RPMI8226 (cell line): ENCODE results near the gene S1PR4.
"Not testable (repeated sequence)": the region's sequence is repeated elsewhere in the genome, so short reads cannot be mapped to it uniquely, and the experiment has no call there.

ENCODE experiments used
- DNase-seq: peaks from one replicate; pipeline ENCODE4 v3.0.0-alpha.2; 2015

Gene S1PR4

DNA sequence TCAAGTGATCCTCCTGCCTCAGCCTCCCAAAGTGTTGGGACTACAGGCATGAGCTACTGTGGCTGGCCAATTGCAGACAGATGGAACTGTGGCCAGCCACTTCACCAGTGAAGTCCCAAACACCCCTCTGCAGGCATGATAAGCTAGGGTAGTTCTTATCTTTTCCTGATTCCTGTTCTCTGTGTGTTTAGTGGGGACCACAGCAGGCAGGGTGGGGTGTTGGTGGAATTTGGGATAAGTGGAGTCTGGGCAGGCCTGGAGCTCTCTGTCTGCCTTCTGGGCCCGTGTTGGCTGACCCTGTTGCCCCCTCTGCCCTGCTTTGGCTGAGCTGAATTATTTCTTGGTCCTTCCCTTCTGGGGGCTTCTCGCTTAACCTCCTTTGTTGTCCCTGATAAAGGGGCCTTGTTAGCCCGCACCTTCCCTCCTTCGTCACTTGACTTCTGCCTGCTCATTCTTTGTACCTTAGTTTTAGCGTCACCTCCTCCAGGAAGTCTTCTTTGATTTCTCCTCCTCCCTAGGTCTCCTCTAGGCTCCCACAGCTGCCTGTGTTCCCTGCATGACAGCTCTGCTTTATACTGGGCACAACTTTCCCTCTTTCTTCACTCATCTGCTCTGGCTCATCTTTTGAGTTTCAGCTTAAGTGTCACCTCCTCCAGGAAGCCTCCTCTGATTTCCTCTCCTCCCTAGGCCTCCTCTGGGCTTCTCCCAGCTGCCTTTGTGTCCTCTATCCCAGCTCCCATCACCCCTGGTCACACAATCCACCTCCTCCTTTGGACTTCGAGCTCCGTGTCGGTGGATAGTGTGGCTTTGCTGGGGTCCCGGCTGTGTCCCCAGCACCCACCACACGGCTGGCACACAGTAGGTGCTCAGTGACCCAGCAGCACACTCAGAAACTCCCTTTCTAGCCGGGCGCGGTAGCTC lies 5.4 kb downstream of the S1PR4 start:
- no peak for DNase-seq

DNA sequence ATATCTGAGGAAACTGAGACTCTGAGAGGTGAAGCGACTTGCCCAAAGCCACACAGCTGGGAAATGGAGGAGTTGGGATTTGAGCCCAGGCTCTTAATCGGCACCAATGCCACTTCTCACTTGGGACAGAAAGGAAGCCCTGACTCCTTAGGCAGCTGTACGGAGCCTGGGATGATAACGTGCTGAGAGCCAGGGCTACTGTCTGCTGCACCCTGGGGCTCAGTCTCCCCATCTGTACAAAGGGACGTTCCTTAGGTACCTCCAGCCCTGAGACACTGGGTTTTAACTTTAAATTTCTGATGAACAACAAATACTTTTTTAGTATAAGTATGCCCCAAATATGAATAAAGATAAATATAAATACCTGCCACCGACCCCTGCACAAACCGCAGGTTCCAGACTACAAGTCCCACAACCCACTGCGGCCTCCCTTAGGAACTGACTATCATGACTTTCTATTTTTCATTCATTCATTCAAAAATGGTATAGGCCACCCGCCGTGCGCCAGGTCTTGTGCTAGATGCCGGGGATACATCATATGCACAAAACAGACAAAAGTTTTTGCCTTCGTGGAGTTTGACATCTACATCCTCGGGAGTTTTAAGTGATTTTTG lies 6.4 kb downstream of the S1PR4 start:
- peak; percentile 74 for DNase-seq

DNA sequence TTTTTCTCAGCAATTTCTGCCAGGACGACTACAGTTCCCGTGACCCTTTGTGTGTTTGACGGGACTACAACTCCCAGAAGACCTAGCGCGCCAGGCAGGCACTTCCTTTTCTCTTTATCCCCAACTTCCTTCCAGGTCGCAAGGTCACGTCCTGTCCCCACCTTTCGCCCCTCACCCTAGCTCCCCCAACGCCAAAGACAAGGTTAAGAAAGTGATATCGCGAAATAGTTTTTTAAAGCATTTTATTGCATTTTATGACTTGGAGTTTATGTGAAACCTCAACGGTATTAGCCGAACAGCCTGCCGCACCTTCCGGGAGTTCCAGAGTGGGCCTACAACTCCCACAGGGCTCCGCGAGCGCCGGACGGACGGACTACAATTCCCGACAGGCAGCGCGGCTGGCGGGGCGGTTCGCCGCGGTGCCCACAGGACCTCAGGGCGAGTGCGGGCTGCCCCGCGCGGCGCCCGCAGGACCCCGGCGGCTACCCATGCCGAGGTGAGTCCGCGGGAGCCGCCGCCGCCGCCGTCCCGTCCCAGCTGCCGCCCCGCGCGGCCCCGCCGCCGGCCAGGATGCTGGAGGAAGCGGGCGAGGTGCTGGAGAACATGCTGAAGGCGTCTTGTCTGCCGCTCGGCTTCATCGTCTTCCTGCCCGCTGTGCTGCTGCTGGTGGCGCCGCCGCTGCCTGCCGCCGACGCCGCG lies 7.0 kb downstream of the S1PR4 start, which contains the start of gene NCLN:
NCLN (plus strand) TSS at position 470 of the 699 bp plus-strand sequence; CDS start at position 571, 101 bp downstream.
- peak; percentile 95 for DNase-seq

DNA sequence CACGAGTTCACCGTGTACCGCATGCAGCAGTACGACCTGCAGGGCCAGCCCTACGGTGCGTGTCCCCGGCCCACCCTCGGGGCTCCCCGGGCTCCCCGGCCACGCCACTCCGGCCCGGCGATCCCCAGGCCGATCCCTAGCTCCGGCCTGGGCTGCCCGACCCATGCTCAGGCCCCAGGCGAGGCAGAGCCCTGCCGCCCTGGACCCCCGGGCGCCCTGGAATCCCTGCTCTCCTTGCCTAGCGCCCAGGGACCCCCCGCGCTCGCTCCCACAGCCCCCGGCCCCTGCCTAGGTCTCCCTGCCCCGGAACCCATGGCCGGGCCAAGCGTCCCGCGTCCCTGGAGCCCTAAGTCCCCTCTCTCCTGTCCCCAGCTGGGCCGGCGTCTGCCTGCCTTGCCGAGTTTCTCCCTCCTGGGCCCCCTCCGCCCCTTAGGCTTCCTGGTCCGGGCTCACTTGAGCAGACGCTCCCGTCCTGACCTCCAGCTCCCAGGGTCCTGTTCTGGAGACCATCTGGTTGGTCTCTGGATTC lies 7.7 kb downstream of the S1PR4 start:
- DNase-seq, result no peak

DNA sequence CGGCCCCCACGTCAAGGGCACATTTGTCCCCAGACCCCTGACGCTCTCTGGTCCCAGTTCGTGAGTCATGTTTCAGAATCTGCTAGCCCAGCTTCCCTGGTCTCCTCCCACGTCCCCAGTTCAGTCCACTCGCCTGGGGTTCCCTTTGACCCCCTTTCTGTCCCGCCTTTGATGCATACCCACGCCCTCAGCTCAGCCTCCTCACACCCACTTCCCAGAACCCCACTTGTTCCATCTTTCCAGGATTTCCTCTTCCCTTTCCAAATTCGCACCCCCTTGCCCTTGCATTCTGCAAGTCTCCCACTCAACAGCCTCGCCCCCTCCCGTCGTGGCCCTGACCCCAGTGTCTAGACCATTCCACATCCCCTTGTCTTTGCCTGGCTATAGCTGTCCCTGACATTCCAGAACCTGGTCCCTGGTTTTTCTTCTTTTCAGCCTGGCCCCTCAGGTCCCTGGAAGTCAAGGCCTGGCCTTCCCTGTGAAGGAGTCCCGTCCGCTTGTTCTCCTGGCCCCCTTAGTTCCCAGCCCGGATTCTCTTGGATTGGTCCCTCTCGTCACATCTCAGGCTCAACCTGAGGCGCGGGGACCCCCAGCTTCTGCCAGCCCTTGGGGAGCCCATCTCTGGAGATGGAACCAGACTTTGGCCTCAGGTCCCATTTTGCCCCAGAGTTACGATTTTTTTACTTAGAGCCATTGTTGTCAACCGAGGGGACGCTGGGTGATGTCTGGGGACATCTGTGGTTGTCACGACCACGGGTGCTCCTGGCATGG lies 8.5 kb downstream of the S1PR4 start:
- DNase-seq, result no peak

DNA sequence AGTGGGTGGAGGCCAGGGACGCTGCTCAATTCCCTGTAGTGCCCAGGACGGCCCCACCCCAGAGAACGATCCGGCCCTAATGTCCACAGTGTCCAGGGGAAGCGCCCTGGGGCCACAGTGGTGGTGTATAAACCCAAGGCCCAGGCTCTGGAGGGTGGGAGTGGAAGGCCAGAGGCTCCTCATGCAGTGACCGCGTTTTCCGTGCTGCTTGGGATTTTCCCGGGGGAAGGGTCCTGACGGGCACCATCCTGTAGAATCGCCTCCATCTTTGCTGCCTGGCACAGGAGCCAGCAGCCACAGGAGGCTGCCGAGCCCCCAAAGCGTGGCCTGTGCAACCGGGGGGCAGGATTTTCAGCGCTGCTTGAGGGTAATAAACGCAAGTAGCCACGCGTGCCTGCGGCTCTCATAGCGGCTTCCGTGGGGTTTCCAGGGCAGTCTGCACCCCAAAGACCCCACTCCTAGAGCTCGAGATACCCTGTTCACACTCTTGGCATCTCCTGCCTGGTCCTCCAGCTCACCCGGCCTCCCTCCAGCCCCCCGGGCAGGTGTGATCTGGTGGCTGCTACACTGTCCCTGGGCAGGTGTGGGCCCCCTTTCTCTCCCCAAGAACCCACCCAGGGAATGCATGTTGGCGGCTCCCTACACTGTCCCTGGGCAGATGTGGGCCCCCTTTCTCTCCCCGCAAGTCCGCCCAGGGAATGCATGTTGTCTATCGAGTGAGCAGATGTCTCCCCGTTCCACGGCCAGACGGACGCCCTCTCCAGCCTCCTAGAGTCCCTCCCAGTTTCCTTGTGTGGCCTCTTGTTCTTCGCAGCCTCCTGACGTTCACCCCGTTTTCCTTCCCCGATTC lies 9.3 kb downstream of the S1PR4 start:
- DNase-seq, result no peak

DNA sequence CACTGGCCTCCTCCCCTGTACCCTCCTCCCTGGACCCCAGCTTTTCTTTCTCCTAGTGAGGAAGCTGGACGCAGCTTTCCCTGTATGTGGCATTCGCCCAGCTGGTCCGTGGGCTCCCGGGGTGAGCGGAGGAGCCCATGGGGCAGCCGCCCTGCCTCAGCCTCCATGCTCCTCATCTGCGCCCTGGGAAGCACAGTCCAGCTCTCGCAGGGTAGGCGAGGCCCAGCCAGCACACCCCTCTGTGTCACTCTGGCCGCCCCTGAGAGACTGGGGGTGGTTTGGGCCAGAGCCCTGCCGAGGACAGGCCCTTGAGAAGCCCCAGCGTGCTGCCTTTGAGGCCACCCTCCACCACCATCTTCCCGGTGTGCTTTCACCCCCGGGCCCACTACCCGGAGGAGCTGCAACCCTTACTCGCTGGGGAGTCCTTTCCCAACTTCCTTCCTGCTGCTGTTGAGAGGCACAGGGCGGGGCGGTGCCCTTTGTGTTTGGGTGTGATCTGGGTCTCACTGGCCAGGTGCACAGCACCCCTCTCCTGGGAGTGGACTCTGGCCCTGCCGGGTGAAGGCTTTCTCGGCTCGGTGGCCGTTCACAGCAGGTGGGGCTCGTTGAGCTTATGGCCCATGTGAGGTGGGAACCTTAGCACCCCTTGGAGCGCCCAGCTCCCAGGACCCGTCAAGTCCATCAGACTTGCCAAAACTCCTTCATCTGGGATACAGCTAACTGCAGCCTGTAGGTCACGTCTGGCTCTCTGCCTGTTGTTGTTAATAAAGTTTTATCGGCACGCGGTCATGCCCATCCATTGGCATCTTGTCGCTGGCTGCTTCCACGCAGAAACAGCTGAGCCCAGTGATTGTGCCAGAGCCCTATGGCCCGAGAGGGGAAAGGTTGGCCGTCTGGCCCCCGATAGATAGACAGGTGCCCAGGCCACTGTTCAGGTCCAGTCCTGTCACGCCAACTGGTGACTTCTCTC lies 10.3 kb downstream of the S1PR4 start:
- no peak for DNase-seq

DNA sequence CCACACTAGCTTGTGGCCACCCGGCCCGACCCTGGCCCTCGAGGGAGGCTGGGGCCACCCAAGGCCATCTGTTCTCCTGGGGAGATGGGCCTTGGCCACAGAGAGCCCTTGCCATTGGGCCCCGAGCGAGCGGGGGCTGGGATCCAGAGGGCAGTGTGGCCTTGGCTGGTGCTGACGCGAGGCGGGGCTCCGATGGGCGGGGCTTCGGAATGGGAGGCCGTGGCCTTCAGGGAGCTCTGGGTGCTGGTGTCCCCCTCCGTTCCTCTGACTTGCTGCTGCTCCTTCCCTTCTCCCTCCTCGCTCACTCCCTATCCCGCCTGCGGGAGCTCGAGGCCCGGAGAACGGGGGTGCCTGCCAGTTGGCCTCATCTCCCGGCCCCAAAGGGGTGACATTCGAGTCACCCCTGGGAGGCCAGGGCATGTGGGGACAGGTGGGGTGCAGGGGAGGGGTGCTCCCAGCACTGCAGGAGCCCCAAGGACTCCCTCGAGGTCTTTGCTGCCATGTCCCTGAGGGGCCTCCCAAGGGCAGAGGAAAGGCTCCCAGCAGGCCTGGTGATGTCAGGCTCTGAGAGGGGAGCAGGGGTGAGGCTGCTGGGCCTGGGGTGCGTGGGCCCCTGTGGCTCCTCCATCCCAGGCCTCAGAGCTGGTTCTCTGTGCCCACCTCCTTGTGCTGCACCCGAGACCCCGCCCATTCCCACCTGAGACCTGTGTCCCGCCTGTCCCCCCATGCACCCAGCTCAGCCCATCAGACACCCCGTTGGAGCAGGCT lies 11.3 kb downstream of the S1PR4 start:
- no peak for DNase-seq

DNA sequence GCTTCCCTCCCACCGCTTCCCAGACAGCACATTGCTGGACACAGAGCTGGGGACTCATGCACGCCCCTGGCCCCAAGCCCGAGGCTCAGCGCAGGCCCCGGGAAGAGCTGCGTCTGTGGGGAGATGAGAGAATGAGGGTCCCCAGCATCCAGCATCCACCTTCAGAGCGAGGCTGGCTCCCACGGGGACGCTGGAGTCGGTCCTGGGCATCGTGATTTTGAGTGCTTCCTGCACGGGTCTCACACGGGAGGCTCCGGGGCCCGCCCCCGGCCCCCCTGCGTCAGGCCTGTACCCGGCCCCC lies 11.9 kb downstream of the S1PR4 start:
- DNase-seq, result no peak

DNA sequence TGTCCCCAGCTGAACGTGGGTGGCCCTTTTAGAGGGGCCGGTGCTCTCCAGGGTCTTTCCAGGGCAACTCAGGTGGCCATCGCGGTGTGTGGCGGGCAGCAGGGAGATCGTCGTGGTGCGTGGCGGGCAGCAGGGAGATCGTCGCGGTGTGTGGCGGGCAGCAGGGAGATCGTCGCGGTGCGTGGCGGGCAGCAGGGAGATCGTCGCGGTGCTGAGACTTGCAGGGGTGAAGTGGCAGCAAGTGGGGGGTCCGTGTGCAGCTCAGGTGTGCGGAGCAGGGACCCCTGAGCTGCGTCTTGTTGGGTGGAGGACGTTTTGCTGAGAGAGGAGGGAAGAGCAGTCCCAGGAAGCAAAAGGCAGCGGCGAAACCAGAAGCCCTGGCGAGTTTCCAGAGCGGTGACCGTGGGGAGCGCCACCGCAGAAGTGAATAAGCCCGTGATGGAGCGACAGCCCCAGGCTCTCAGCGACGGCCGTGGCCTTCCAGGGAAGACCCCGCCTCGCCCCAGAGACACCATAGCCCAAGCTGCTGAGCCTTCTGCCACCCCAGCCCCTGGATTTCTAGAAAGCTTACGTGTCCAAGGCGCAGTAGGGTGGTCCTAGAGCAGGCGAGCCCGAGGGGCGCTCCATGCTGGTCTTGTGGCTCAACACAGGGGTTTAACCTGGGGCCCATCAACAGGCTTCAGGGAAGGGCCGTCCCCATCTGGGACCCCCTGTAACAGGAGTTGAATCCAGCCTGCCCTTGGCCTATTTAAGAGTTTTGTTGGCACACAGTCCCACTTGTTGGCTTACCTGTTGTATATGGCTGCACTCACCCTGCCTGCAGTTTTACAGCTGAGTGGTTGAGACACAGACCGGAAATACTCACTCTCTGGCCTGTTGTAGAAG lies 12.6 kb downstream of the S1PR4 start:
- DNase-seq, result no peak

DNA sequence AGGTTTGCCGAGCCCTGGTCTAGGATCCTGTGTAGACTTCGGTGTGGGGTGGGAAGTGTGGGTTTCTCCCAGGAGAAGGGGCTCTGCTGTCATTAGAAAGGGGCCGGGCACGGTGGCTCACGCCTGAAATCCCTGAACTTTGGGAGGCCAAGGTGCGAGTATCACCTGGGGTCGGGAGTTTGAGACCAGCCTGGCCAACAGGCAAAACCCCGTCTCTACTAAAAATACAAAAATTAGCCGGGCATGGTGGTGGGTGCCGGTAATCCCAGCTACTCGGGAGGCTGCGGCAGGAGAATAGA lies 13.2 kb downstream of the S1PR4 start:
- DNase-seq, result not testable (repeated sequence)

DNA sequence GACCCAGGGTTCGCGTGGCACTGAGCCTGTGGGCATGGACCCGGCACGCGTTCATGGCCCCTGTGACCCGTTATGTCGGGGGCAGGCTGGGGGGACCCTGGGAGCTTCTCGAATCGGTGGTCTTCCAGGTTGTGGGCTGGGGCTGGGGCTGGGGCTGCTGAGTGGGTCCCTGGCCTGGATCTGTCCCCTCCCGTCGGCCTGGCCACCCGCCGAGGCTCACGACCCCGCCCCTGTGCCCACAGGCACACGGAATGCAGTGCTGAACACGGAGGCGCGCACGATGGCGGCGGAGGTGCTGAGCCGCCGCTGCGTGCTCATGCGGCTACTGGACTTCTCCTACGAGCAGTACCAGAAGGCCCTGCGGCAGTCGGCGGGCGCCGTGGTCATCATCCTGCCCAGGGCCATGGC lies 13.7 kb downstream of the S1PR4 start:
- no peak for DNase-seq

DNA sequence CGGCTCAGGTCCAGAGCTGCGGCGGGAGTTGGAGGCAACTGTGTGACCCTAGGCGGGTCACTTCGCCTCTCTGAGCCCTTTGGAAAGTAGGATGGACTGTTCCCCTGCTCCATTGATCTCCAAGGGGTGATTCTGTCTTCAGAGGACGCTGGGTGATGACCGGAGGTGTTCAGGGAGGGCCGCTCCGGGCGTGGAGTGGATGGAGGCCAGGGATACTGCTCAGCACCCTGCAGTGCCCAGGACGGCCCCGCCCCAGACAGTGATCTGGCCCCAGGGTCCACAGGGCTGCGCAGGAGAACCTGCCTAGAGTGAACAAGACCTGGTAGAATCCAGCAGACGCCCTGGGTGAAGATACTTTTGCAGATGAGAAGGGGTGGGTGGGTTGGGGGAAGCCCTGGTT lies 14.1 kb downstream of the S1PR4 start:
- DNase-seq, result no peak

DNA sequence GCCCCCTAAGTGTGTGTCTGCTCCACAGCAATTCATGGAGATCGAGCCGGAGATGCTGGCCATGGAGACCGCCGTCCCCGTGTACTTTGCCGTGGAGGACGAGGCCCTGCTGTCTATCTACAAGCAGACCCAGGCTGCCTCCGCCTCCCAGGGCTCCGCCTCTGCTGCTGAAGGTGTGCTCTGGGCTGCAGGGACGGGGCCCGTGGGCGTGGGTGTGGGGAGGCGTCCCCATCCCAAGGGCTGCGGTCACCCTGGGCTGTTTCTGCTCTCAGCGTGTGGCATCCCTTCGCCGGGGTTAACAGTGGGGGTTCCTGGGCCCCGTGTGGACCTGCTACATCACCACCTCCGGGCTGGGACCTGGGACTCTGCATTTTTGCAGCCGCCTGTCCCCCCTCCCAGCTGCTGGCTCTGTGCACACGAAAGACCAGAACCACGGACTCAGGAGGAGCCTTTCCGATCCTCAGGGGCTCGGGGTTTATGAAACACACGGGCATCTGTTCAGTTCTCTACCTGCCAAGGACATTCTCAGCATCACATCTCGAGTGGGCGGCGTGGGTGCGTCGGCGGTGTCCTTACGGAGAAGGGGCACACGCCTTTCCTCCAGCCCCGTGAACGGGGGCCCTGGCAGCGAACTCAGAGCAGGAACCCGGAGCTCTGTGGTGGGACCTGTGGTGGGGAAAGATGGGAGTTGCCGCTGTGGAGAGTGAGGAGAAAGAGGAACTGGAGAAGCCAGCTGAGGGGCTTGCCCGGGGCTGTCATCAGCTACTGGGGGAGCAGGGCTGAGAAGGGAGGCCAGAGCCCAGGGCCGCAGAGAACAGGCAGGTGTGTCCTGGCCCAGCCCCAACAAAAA lies 14.9 kb downstream of the S1PR4 start:
- no peak for DNase-seq

DNA sequence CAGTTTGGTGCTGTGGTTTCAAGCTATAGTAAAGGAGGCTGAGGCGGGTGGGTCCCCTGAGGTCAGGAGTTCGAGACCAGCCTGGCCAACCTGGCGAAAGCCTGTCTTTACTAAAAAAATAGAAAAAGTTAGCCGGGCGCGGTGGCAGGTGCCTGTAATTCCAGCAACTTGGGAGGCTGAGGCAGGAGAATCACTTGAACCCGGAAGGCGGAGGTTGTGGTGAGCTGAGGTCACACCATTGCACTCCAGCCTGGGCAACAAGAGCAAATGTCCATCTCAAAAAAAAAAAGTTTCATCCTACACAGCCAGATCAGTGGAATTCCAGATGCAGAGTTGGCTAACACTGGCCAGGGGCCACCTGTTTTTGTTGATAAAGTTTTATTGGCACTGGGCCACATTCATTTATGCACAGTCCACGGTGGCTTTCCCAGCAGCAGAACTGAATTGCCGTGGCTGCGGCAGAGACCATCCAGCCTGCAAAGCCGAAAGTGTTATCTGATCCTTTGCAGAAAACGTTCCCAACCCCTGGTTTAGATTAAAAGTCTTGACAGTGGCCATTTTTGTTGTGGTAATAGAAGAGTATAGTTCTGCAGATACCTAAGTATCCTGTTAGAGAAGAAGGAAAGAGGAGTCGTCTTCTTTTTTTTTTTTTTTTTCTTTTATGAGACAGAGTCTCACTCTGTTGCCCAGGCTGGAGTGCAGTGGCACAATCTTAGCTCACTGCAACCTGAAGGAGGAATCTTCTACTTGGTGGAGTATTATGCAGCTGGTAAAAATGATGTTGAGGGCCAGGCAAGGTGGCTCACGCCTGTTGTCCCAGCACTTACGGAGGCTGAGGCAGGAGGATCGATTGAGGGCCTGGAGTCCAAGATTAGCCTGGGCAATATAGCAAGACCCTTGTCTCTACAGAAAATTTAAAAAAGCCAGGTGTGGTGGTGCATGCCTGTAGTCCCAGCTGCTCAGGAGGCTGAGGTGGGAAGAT lies 15.8 kb downstream of the S1PR4 start:
- DNase-seq, result no peak

DNA sequence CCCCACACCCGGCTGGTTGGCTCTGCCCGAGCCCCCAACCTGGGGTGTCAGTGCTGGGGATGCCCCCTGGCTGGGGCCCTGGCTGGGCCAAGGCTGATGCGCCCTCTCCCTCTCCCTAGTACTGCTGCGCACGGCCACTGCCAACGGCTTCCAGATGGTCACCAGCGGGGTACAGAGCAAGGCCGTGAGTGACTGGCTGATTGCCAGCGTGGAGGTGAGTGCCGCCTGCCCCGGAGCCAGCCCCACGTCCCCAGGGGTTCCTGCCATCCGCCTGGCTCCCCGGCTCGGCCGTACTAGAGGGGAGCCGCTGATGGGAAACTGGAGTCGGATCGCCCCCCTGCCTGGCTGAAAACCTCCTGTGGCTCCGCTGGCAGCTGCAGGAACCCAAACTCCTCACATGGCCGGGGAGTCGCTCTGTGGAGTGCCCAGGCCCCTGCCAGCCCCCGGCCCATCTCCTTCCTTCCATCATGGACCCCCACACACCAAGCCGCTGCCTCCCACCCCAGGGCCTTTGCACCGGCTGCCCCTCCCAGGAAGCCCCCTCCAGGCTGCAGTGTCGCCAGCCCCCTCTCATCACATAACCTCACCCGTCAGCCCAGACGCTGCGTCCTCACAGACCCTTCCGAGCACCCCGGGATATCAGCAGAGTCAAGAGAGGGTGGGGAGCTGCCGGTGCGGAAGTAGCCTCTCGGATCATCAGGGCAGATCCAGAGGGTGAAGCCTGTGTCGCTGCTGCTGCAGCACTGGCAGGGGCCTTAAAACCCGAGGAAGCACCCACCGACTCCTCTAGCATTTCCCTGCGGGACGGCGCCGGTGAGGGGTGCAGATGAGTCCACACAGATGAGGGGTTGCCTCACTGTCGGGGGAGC lies 17.7 kb downstream of the S1PR4 start:
- no peak for DNase-seq
